GM18519 (cell line): ENCODE data around the gene ROBO4.

ENCODE experiments used
- ATAC-seq: cut with Tn5 transposase; IDR thresholded peaks from one replicate; pipeline ENCODE4 v1.9.1; 2021; ENCODE audit warnings: mild to moderate bottlenecking, moderate library complexity; ENCODE audit not compliant: unreplicated experiment, low FRiP score

Gene ROBO4

DNA sequence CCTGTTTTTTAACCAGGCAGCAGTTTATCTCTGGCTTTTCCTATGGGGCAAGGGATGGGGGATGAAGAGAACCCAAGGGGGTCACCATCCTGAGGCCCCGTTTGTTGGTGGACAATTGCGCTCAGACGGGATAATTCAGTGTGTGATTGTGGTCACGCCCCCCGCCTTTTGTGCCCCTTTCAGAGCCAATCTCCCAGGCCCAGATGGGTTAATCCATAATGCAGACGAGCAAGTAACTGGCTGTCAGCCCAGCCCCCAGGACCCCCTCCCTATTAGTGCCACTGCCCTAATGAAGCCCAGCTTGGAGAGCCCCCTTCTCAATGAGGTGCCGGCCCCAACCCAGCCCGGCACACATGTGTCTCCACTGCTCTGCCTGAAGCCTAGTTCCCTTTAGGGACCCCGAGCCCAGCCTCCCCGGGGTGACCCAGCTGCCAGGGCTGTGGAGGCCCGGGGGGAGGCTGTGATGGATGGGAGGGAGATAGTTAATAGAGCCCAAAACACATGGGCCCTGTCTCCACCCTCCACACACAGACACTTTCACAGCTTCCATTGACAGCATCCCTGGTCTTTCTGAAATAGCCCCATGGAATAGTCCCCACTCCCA lies 51.5 kb downstream of the ROBO4 start:
- no peak for ATAC-seq

DNA sequence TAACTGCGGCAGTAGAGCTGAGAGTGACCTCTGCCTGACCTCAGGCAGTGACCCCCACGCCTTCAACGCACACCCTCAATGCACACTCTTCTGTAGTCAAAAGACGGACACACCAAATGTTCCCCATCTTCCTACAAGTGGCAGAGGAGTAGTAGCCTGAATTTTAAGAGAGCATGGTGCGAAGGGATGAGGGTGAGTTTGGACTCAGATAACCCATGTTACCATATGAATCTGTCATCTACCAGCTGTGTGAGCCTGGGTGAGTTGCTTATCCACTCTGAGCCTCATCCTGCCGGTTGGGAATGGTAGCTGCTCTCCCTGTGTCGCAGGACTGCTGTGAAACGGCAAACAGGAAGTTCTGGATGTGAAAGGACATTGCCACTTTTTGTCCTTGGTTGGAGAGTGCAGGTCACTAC lies 53.0 kb downstream of the ROBO4 start:
- ATAC-seq = no peak

DNA sequence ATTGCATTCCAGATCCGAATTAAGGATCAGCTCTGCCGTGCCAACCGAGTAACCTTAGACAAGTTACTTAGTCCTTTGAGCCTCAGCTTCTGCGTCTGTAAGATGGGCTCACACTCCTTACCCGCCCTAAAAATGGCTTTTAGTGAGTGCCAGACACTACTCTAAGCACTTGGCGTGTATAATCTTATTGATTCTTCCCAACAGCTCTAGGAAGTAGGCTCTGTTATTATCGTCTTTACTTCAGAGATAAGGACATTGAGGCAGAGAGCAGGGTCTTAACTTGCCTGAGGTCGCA lies 54.1 kb downstream of the ROBO4 start:
- no peak for ATAC-seq

DNA sequence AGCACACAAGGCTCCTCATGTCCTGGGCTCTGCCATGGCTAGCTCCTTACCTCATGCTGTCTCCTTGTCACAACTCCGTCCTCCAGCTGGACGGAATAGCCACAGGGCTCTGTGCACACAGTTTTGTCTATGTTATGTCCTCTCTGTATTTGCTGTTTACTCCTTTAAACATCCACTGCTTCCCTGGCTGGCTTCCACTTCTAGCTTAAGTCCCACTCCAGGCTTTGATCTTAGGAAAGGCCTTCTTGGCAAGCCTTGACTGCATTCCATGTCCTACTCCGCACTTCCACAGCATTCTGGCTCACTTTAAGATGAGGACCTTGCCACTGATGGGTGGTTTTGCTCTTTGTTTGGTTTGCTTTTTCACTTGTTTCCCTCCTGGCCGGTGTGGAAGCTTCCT lies 55.4 kb downstream of the ROBO4 start:
- no peak for ATAC-seq

DNA sequence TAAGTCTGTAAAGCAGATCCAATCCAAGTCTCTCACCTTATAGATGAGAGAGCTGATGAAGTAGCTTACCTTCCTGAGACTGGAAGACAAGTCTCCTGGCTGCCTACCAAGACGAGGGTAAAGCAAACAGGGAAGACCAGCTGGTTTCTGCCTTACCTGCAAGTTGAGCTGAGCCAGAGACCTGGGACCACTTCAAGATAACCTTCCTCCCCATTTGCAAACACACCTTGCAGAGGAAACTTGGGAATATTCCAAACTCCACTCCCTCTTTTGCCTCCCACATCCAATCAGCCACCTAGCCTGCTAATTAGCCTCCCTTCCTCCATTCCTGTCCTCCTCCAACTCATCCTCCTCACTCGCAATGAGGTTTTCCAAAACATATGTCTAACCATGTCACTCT lies 55.8 kb downstream of the ROBO4 start:
- ATAC-seq = no peak

DNA sequence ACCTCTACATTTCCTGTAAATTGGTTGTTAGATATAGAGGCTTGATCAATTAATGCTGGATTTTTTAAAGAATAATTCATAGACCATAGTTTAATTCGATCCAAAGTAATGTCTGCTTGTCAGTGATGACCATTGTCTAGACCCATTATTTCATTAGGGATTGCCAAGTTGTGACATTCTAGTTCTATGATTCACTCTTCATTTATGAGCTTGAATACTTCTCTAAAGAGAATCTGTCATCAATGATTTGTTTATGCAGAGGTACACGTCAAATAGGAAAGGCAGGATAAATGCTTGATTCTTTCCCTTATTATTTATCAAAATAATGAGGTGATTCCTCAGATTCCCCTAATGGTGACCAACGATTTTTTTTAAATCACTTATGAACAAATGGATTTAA lies 56.5 kb downstream of the ROBO4 start:
- ATAC-seq = no peak

DNA sequence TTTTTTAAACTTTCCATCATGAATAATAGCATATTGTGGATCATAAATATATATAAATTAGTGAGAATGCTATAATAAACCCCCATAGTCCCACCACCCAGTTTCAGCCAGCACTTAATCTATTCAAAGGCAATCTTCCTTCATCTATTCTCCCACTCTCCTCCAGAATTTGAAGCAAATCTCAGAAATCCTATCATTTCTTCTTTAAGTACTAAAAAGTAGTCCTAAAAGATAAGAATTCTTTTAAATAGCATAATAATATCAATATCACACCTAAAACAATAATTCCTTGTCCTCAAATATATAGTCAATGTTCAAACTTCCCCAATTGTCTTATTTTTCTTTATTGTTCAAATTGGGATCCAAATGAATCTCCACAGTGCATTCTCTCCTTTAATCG lies 57.0 kb downstream of the ROBO4 start:
- ATAC-seq = no peak

DNA sequence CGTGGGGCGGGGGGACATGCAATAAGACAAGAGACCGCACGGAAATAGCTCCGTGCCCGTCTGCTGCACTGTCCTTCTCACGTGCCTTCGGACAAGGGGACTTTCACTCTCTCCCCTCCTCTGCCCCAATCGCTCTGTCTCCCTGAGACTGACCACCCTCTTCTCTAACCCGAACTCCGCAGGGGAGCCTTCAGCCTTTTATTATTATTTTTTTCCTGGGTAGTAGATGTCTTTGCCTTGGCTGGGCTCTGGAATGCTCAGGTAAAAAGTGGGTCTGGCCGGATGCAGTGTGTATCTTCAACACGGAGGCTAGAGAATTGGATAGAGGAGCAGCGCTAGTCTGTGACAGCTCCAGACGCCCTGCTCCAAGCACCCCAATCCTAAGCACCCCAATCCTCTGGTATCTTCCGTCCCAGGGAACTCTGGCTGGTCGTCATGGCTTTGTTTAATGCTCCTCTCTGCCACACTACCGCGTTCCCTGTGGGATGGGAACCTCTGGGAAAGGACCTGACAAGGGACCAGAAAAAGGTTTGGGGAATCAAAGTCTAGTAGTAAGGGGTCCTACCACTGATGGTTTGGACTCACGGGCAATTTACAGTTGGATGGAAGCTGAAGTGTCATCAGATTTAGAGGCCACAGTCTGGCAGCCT lies 57.6 kb downstream of the ROBO4 start:
- no peak for ATAC-seq

DNA sequence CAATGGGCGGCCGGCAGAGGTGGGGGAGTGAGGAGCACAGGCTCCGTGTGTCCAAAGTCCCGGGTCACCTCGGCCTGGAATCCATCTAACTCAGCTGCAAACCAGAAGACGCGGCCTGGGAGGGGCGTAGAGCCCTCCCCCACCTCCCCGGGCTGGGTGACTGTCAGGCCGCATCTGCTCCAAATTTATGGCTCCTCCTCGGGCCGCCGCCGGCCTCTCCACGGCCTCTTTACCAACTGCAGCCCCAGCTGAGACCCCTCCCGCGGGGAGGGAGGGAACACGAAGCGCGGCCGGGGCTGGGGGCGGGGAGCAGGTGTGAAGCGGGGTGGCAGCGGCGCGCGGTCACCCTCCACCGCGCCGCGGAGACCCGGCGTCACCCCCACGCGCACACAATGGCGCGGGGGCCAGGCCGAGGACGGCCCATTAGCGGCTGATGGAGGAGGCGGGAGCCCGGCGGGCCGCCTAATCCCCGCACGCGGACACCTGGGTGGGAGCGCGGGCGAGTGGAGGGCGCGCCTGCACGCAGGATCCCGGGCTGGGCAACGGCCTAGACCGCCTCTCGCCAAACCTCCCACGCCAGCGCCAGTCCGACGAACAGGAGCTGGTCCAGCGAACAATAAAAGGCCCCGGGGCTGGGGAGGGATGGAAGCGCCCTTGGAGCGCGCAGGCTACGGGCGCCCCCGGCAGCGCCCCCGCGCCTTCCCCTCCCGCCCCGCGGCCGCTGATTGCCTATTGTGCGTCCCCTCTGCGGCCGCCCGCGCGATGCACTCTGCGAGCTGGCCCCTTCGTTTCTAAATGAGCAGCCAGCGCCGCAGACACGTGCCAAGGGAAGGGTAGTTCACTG lies 58.3 kb downstream of the ROBO4 start:
- ATAC-seq = no peak

DNA sequence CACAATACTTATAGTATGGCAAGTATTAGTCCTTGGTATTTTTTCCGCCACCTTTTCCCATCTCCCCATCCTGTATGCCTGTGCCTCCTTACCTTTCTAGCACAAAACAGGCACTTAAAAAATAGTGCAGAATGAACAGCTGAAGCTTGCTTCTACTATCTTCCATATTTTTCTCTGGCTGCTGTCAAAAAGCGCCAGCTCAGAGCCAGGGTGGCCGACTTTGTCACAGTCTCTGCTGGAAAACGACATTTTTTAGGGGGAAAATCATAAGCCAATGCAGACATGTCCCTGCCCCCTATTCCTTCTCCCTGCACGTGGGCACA lies 58.9 kb downstream of the ROBO4 start:
- no peak for ATAC-seq

DNA sequence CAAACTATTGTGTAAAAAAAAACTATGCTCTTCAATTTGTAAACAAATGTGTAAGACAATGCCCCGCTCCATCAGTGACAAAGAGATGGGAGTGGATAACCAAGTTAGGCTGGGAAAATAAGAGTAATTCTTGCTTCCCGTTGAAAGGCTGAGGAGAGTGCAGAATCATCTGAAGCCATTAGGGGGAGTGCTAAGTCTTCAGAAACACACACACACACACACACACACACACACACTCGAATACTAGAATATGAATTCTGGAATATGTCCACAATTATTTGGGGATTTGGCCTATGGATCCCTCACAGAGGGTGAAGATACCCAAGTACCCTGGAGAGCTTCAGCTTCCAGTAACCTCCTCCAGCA lies 60.2 kb downstream of the ROBO4 start:
- peak; percentile 31 for ATAC-seq

DNA sequence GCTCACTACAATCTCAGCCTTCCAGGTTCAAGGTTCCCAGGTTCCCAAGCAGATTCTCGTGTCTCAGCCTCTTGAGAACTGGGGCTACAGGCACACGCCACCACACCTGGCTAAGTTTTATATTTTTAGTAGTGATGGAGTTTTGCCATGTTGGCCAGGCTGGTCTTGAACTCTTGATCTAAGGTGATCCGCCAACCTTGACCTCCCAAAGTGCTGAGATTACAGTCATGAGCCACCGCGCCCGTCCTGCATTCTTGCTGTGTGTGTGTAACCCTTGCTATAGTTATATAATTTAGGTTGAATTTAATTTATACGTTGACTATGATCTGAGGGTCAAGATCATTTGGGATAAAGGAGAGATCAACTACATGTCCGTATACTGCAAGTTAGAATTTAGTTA lies 61.7 kb downstream of the ROBO4 start:
- ATAC-seq = no peak

DNA sequence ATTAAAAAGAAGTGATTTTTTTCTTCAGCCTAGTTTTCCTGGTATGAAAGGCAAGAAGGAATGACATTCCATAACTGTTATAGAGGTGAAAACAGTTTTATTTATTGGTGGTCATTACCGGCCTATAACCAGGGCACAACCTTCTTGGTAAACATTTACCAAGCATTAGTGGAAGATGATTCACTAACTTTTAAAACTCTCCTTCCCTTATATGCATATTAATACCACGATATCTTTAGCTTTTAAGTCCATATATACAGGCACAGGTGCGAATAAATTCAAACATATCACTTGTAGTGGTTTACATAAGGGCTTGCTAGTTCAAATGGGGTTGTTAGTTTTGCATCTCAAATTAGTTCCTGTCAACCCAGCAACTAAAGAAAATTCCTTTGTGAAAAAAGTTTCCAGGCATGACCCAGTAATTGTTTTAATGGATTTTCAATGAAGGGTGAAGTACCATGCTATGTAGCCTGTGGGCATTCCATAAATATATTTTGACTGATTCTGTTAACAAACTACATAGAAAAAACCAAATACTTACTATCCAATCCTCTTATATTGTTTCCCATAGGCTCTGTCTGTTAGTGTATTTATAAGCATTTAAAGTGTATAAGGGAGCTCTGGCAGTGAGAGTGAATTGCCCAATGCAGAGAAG lies 63.0 kb downstream of the ROBO4 start:
- no peak for ATAC-seq
